HTERT RPE-1 (cell line): ENCODE data around the gene C11orf68.
"Not testable (repeated sequence)": the region's sequence is repeated elsewhere in the genome, so short reads cannot be mapped to it uniquely, and the experiment has no call there.

ENCODE experiments used
- in situ Hi-C: fragments of 300-500 bp; cut with MboI; formaldehyde crosslinking; loops from 4 replicates; pipeline ENCODE4 v1.14.3; 2020; ENCODE audit warnings: low sequenced_read_pairs

C11orf68 gene

GRCh38 chr11:65918211-65919140 lies at the start of gene C11orf68:
Gene C11orf68 (minus strand): TSS chr11:65919062. CDS start chr11:65919031, 31 bp downstream.
- in situ Hi-C loops = no loop called here

- in situ Hi-C loops = no loop called here
These were observed 48.6 kb upstream of the C11orf68 start for GRCh38 chr11:65967329-65967934.

- in situ Hi-C loops = no loop called here
These were observed 47.3 kb upstream of the C11orf68 start for GRCh38 chr11:65965986-65966762.

GRCh38 chr11:65964906-65965305 lies 46.0 kb upstream of the C11orf68 start:
- in situ Hi-C loops = no loop called here

- in situ Hi-C loops = no loop called here
These were observed 43.3 kb upstream of the C11orf68 start for GRCh38 chr11:65962141-65962564.

GRCh38 chr11:65961267-65962140 lies 42.6 kb upstream of the C11orf68 start, which contains the start of gene SART1:
Gene SART1 (plus strand): TSS chr11:65961734. CDS start chr11:65961781, 47 bp downstream.
- in situ Hi-C loops = no loop called here

- in situ Hi-C loops = no loop called here
These were observed 42.0 kb upstream of the C11orf68 start for GRCh38 chr11:65960824-65961266.

- in situ Hi-C loops = no loop called here
These were observed 40.0 kb upstream of the C11orf68 start for GRCh38 chr11:65958774-65959420.

- in situ Hi-C loops = no loop called here
These were observed 39.4 kb upstream of the C11orf68 start for GRCh38 chr11:65958291-65958690.

GRCh38 chr11:65954771-65955170 lies 35.9 kb upstream of the C11orf68 start:
- in situ Hi-C loops = no loop called here

GRCh38 chr11:65953471-65953870 lies 34.6 kb upstream of the C11orf68 start:
- in situ Hi-C loops = no loop called here

- in situ Hi-C loops = no loop called here
These were observed 33.2 kb upstream of the C11orf68 start for GRCh38 chr11:65952052-65952521.

- in situ Hi-C loops = not testable (repeated sequence)
These were observed 32.8 kb upstream of the C11orf68 start for GRCh38 chr11:65951641-65952040.

GRCh38 chr11:65950711-65951110 lies 31.8 kb upstream of the C11orf68 start:
- in situ Hi-C loops = not testable (repeated sequence)

- in situ Hi-C loops = no loop called here
These were observed 28.8 kb upstream of the C11orf68 start for GRCh38 chr11:65947603-65948125.

- in situ Hi-C loops = no loop called here
These were observed 28.3 kb upstream of the C11orf68 start for GRCh38 chr11:65947133-65947532.

GRCh38 chr11:65946655-65947054 lies 27.8 kb upstream of the C11orf68 start:
- in situ Hi-C loops = no loop called here

- in situ Hi-C loops = no loop called here
These were observed 27.2 kb upstream of the C11orf68 start for GRCh38 chr11:65945941-65946558.

- in situ Hi-C loops = no loop called here
These were observed 26.6 kb upstream of the C11orf68 start, which contains the start of gene TSGA10IP for GRCh38 chr11:65945430-65945911. Gene TSGA10IP (plus strand): TSS chr11:65945480. CDS start chr11:65945676, 196 bp downstream.
